ENCODE measurements around the gene USP48. TPM values are rescaled to one million over a fixed set of nuclear protein-coding genes. Genes with fewer than 3 reads are reported as not detected.
A peak's percentile ranks its signal among the peaks of the same experiment; 100 is the strongest.

USP48 gene
- total and polyA plus RNA-seq, 2 of the 13 experiments (the other 11 are each of a cell fraction or from before 2014, with no cell fraction given): 30.4 to 30.7 TPM

DNA sequence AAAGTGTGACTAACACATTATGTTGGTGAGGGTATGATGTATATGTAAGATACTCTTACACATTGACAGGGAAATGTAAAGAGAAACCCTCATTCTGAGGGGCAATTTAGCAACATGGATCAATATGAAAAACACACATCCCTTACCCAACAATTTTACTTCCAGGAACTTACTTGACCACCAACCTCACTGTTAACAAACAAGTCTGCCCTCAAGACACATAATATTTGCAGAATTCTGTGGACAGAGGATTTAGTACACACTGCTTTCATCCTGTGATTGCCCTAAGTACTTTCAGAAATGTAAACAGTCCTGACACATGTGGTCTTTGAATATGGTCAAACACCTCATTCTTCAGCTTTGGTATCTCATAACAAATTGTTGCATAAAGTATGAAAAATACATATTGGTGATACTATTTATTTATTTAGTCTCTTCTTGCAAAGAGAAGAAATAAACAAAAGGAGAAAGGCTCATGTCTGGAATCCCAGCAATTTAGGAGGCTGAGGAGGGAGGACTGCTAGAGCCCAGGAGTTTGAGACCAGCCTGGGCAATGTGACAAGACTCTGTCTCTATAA is 6.9 kb downstream of the USP48 start (continued):
- TF ChIP-seq HOXA9 (CRISPR knock-in tag; IDR thresholded peaks at IDR 0.05; ENCODE audit: borderline replicate concordance): no peak
- no peak for TF ChIP-seq ZNF772 (CRISPR knock-in tag; IDR thresholded peaks at IDR 0.05)
- TF ChIP-seq, protein P1, sequence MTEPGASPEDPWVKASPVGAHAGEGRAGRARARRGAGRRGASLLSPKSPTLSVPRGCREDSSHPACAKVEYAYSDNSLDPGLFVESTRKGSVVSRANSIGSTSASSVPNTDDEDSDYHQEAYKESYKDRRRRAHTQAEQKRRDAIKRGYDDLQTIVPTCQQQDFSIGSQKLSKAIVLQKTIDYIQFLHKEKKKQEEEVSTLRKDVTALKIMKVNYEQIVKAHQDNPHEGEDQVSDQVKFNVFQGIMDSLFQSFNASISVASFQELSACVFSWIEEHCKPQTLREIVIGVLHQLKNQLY (CRISPR knock-in tag; IDR thresholded peaks at IDR 0.05): no peak
- TF ChIP-seq, protein P2, sequence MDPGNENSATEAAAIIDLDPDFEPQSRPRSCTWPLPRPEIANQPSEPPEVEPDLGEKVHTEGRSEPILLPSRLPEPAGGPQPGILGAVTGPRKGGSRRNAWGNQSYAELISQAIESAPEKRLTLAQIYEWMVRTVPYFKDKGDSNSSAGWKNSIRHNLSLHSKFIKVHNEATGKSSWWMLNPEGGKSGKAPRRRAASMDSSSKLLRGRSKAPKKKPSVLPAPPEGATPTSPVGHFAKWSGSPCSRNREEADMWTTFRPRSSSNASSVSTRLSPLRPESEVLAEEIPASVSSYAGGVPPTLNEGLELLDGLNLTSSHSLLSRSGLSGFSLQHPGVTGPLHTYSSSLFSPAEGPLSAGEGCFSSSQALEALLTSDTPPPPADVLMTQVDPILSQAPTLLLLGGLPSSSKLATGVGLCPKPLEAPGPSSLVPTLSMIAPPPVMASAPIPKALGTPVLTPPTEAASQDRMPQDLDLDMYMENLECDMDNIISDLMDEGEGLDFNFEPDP (CRISPR knock-in tag; conservative IDR thresholded peaks at IDR 0.05): no peak
- TF ChIP-seq ZNF749 (CRISPR knock-in tag; IDR thresholded peaks at IDR 0.05; ENCODE audit: borderline replicate concordance): no peak
- TF ChIP-seq ZNF644 (CRISPR knock-in tag; IDR thresholded peaks at IDR 0.05; ENCODE audit: low read depth): no peak
- TF ChIP-seq ZFX (CRISPR knock-in tag; IDR thresholded peaks at IDR 0.05; ENCODE audit: low read depth): no peak
- TF ChIP-seq ZNF296 (CRISPR knock-in tag; conservative IDR thresholded peaks at IDR 0.05): no peak
- TF ChIP-seq, protein P3, sequence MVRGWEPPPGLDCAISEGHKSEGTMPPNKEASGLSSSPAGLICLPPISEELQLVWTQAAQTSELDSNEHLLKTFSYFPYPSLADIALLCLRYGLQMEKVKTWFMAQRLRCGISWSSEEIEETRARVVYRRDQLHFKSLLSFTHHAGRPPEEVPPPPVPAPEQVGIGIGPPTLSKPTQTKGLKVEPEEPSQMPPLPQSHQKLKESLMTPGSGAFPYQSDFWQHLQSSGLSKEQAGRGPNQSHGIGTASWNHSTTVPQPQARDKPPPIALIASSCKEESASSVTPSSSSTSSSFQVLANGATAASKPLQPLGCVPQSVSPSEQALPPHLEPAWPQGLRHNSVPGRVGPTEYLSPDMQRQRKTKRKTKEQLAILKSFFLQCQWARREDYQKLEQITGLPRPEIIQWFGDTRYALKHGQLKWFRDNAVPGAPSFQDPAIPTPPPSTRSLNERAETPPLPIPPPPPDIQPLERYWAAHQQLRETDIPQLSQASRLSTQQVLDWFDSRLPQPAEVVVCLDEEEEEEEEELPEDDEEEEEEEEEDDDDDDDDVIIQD (CRISPR knock-in tag; IDR thresholded peaks at IDR 0.05; ENCODE audit: low read depth): peak; percentile 67
- no peak for TF ChIP-seq MLLT10 (CRISPR knock-in tag; IDR thresholded peaks at IDR 0.05)
- TF ChIP-seq RBM22 (optimal IDR thresholded peaks at IDR 0.05; ENCODE audit: low read length): no peak
- no peak for TF ChIP-seq ATAD3A (CRISPR knock-in tag; IDR thresholded peaks at IDR 0.05)
- TF ChIP-seq, protein P4, sequence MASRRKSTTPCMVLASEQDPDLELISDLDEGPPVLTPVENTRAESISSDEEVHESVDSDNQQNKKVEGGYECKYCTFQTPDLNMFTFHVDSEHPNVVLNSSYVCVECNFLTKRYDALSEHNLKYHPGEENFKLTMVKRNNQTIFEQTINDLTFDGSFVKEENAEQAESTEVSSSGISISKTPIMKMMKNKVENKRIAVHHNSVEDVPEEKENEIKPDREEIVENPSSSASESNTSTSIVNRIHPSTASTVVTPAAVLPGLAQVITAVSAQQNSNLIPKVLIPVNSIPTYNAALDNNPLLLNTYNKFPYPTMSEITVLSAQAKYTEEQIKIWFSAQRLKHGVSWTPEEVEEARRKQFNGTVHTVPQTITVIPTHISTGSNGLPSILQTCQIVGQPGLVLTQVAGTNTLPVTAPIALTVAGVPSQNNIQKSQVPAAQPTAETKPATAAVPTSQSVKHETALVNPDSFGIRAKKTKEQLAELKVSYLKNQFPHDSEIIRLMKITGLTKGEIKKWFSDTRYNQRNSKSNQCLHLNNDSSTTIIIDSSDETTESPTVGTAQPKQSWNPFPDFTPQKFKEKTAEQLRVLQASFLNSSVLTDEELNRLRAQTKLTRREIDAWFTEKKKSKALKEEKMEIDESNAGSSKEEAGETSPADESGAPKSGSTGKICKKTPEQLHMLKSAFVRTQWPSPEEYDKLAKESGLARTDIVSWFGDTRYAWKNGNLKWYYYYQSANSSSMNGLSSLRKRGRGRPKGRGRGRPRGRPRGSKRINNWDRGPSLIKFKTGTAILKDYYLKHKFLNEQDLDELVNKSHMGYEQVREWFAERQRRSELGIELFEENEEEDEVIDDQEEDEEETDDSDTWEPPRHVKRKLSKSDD (CRISPR knock-in tag; IDR thresholded peaks at IDR 0.05; ENCODE audit: low read depth): no peak
- TF ChIP-seq NKX3-1 (CRISPR knock-in tag; IDR thresholded peaks at IDR 0.05): peak; percentile 90
- TF ChIP-seq ZNF44 (CRISPR knock-in tag; IDR thresholded peaks at IDR 0.05): no peak
- TF ChIP-seq ZFP82 (CRISPR knock-in tag; IDR thresholded peaks at IDR 0.05; ENCODE audit: borderline replicate concordance): no peak
- TF ChIP-seq RAD51 (IDR thresholded peaks at IDR 0.05; ENCODE audit: borderline replicate concordance): no peak
- peak; percentile 90 for TF ChIP-seq TEAD3 (CRISPR knock-in tag; optimal IDR thresholded peaks at IDR 0.05; ENCODE audit: borderline replicate concordance)
- TF ChIP-seq ZNF3 (CRISPR knock-in tag; IDR thresholded peaks at IDR 0.05): peak; percentile 61; the same call in 1 of the 2 replicates
- TF ChIP-seq, protein P5, sequence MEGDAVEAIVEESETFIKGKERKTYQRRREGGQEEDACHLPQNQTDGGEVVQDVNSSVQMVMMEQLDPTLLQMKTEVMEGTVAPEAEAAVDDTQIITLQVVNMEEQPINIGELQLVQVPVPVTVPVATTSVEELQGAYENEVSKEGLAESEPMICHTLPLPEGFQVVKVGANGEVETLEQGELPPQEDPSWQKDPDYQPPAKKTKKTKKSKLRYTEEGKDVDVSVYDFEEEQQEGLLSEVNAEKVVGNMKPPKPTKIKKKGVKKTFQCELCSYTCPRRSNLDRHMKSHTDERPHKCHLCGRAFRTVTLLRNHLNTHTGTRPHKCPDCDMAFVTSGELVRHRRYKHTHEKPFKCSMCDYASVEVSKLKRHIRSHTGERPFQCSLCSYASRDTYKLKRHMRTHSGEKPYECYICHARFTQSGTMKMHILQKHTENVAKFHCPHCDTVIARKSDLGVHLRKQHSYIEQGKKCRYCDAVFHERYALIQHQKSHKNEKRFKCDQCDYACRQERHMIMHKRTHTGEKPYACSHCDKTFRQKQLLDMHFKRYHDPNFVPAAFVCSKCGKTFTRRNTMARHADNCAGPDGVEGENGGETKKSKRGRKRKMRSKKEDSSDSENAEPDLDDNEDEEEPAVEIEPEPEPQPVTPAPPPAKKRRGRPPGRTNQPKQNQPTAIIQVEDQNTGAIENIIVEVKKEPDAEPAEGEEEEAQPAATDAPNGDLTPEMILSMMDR (CRISPR knock-in tag; IDR thresholded peaks at IDR 0.05): no peak
- TF ChIP-seq, protein P6, sequence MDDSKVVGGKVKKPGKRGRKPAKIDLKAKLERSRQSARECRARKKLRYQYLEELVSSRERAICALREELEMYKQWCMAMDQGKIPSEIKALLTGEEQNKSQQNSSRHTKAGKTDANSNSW (CRISPR knock-in tag; IDR thresholded peaks at IDR 0.05; ENCODE audit: borderline replicate concordance): no peak
- no peak for TF ChIP-seq ZNF709 (CRISPR knock-in tag; IDR thresholded peaks at IDR 0.05)
- TF ChIP-seq NR2C2 (CRISPR knock-in tag; IDR thresholded peaks at IDR 0.05; ENCODE audit: borderline replicate concordance): no peak
- TF ChIP-seq RARA (CRISPR knock-in tag; IDR thresholded peaks at IDR 0.05): peak; percentile 99
